KOPT-K1 (cell line): Measurements from ENCODE around the gene VEGFD.

ENCODE experiments used
- H3K27ac ChIP-seq: fragments of 200-600 bp; sonication (generic); 2 replicates; pipeline ENCODE4 v1.5.1; 2016; ENCODE audit warnings: antibody characterized with exemption, mild to moderate bottlenecking, low read depth, low read length; ENCODE audit not compliant: poor library complexity, severe bottlenecking
- H3K36me3 ChIP-seq: fragments of 200-600 bp; sonication (generic); 2 replicates; pipeline ENCODE4 v1.5.1; 2017; ENCODE audit warnings: antibody characterized with exemption, mild to moderate bottlenecking, low read length, moderate library complexity; ENCODE audit not compliant: insufficient read depth
- H3K9me3 ChIP-seq: fragments of 200-600 bp; sonication (generic); 2 replicates; pipeline ENCODE4 v1.5.1; 2017; ENCODE audit warnings: antibody characterized with exemption, low read length, mild to moderate bottlenecking; ENCODE audit not compliant: insufficient read depth, poor library complexity, severe bottlenecking

The VEGFD gene

GRCh38 chrX:15384304-15384703, at the start of gene VEGFD:
VEGFD (minus strand) TSS chrX:15384413; CDS start chrX:15383946, 467 bp downstream.
- Histone ChIP-seq H3K36me3 (0 out of 2 replicates have a peak, but pooled peaks cover 2% of the 10 kb centered on the region), H3K9me3 (no peaks in the 10 kb centered on the region), H3K27ac (no peak within 1 kb of the TSS)

GRCh38 chrX:15430584-15430983, 46.4 kb upstream of the VEGFD start:
- no peaks in the 10 kb centered on the region for H3K9me3 ChIP-seq
- no peaks in the 10 kb centered on the region for H3K36me3 ChIP-seq
- no peak overlapping the region for H3K27ac ChIP-seq

- Histone ChIP-seq H3K27ac (no peak overlapping the region), H3K9me3 (no peaks in the 10 kb centered on the region), H3K36me3 (no peaks in the 10 kb centered on the region)
These were observed 45.9 kb upstream of the VEGFD start for GRCh38 chrX:15430076-15430475.

- H3K27ac ChIP-seq = no peak overlapping the region
- no peaks in the 10 kb centered on the region for H3K9me3 ChIP-seq
- H3K36me3 ChIP-seq = no peaks in the 10 kb centered on the region
These were observed 40.8 kb upstream of the VEGFD start for GRCh38 chrX:15425024-15425423.

GRCh38 chrX:15418707-15419181, 34.5 kb upstream of the VEGFD start:
- no peaks in the 10 kb centered on the region for H3K9me3 ChIP-seq
- H3K27ac ChIP-seq = no peak overlapping the region

GRCh38 chrX:15418041-15418706, 34.0 kb upstream of the VEGFD start:
- Histone ChIP-seq H3K9me3 (no peaks in the 10 kb centered on the region), H3K36me3 (no peaks in the 10 kb centered on the region), H3K27ac (no peak overlapping the region)

More at GRCh38 chrX:15418707-15419181, 34.5 kb upstream of the VEGFD start:
- H3K36me3 ChIP-seq = no peaks in the 10 kb centered on the region

- Histone ChIP-seq H3K36me3 (no peaks in the 10 kb centered on the region), H3K27ac (no peak overlapping the region), H3K9me3 (no peaks in the 10 kb centered on the region)
These were observed 32.1 kb upstream of the VEGFD start for GRCh38 chrX:15416133-15416993.

- no peaks in the 10 kb centered on the region for H3K36me3 ChIP-seq
- H3K9me3 ChIP-seq = no peaks in the 10 kb centered on the region
- H3K27ac ChIP-seq = no peak overlapping the region
These were observed 28.9 kb upstream of the VEGFD start for GRCh38 chrX:15413101-15413500.

- H3K27ac ChIP-seq = no peak overlapping the region
- no peaks in the 10 kb centered on the region for H3K36me3 ChIP-seq
- no peaks in the 10 kb centered on the region for H3K9me3 ChIP-seq
These were observed 26.7 kb upstream of the VEGFD start for GRCh38 chrX:15410947-15411346.

- no peaks in the 10 kb centered on the region for H3K36me3 ChIP-seq
- no peaks in the 10 kb centered on the region for H3K9me3 ChIP-seq
- H3K27ac ChIP-seq = no peak overlapping the region
These were observed 26.2 kb upstream of the VEGFD start for GRCh38 chrX:15410430-15410829.

- Histone ChIP-seq H3K36me3 (no peaks in the 10 kb centered on the region), H3K27ac (no peak overlapping the region), H3K9me3 (no peaks in the 10 kb centered on the region)
These were observed 21.6 kb upstream of the VEGFD start for GRCh38 chrX:15405846-15406245.

- no peak overlapping the region for H3K27ac ChIP-seq
- no peaks in the 10 kb centered on the region for H3K9me3 ChIP-seq
- H3K36me3 ChIP-seq = no peaks in the 10 kb centered on the region
These were observed 20.3 kb upstream of the VEGFD start for GRCh38 chrX:15404401-15405096.

- no peaks in the 10 kb centered on the region for H3K9me3 ChIP-seq
- no peaks in the 10 kb centered on the region for H3K36me3 ChIP-seq
- H3K27ac ChIP-seq = no peak overlapping the region
These were observed 17.2 kb upstream of the VEGFD start for GRCh38 chrX:15401378-15401777.

- Histone ChIP-seq H3K36me3 (no peaks in the 10 kb centered on the region), H3K27ac (no peak overlapping the region), H3K9me3 (no peaks in the 10 kb centered on the region)
These were observed 15.8 kb upstream of the VEGFD start for GRCh38 chrX:15399962-15400391.

GRCh38 chrX:15398874-15399273, 14.7 kb upstream of the VEGFD start:
- H3K9me3 ChIP-seq = no peaks in the 10 kb centered on the region
- no peaks in the 10 kb centered on the region for H3K36me3 ChIP-seq
- H3K27ac ChIP-seq = no peak overlapping the region
